ENCODE measurements around the gene BICD1. TPM values are rescaled to one million over a fixed set of nuclear protein-coding genes. Genes with fewer than 3 reads are reported as not detected.

BICD1 gene
- total and polyA plus RNA-seq, 2 of the 13 experiments (the other 11 are each of a cell fraction or from before 2014, with no cell fraction given) = 4.5 to 5.2 TPM

GRCh38 chr12:32187127-32187526 lies 80.5 kb downstream of the BICD1 start (continued):
- TF ChIP-seq RERE (CRISPR knock-in tag; IDR thresholded peaks at IDR 0.05; ENCODE audit: low read depth) = peak; percentile 97
- TF ChIP-seq BHLHE40 (IDR thresholded peaks at IDR 0.05; ENCODE audit: low read length) = peak; percentile 84
- peak; percentile 13; the same call in 1 of the 2 replicates for TF ChIP-seq ZNF652 (CRISPR knock-in tag; IDR thresholded peaks at IDR 0.05; ENCODE audit: borderline replicate concordance, low read depth)
- TF ChIP-seq ARID3A (IDR thresholded peaks at IDR 0.05; ENCODE audit: low read depth, low read length) = peak; percentile 40; the same call in 1 of the 2 replicates
- TF ChIP-seq FOSL2 (CRISPR knock-in tag; IDR thresholded peaks at IDR 0.05) = peak; percentile 82
- TF ChIP-seq TBX2 (CRISPR knock-in tag; IDR thresholded peaks at IDR 0.05; ENCODE audit: borderline replicate concordance) = peak; percentile 29; the same call in 1 of the 2 replicates
- 0 out of 2 replicates have a peak, but pooled peaks have one; percentile 25 for TF ChIP-seq ZGPAT (CRISPR knock-in tag; IDR thresholded peaks at IDR 0.05)

Measured in HepG2 (cell line).